Breast epithelium (tissue), 3 donors: Measurements from ENCODE around the gene CXCL16.

Source experiments
- POLR2A ChIP-seq: fragments of 450-650 bp; IDR thresholded peaks from one replicate; pipeline ENCODE4 v1.6.1; 2016; ENCODE audit warnings: antibody characterized with exemption, mild to moderate bottlenecking, moderate library complexity
- POLR2AphosphoS5 ChIP-seq, 3 donors: sonication (generic); formaldehyde crosslinking; IDR thresholded peaks; one replicate each; pipeline ENCODE4 v1.6.1; 2017; ENCODE audit warnings: antibody characterized with exemption in 3 of 3
- TF ChIP-seq, protein P1 (sequence below), 3 donors: fragments of 450-650 bp; IDR thresholded peaks; one replicate each; pipeline ENCODE4 v1.5.1; 2016 to 2017; ENCODE audit warnings: antibody characterized with exemption in 3 of 3, mild to moderate bottlenecking in 3 of 3, moderate library complexity in 3 of 3

DNA sequence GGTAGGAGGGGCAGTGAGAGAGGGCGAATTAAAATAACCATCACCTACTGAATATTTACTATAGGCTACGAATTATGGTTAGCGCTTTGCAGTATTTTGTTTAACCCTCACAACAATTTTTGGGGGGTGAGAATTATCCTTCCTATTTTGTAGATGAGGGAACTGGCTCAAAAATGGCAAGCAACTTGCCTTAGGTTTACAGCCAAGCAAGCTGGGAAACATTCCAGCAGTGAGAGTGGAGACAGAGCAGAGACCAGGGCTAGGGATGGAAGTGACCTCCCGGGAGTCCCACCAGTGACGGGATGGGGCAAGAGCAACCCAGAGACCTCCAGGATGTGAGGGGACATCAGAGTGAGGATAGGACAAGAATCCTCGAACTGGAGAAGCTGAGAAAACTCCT is 46.8 kb upstream of the CXCL16 start:
- TF ChIP-seq, protein P1, sequence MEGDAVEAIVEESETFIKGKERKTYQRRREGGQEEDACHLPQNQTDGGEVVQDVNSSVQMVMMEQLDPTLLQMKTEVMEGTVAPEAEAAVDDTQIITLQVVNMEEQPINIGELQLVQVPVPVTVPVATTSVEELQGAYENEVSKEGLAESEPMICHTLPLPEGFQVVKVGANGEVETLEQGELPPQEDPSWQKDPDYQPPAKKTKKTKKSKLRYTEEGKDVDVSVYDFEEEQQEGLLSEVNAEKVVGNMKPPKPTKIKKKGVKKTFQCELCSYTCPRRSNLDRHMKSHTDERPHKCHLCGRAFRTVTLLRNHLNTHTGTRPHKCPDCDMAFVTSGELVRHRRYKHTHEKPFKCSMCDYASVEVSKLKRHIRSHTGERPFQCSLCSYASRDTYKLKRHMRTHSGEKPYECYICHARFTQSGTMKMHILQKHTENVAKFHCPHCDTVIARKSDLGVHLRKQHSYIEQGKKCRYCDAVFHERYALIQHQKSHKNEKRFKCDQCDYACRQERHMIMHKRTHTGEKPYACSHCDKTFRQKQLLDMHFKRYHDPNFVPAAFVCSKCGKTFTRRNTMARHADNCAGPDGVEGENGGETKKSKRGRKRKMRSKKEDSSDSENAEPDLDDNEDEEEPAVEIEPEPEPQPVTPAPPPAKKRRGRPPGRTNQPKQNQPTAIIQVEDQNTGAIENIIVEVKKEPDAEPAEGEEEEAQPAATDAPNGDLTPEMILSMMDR (IDR thresholded peaks at IDR 0.05): no peak
- TF ChIP-seq POLR2AphosphoS5 (IDR thresholded peaks at IDR 0.05) (no peak), POLR2A (no peak)
